ENCODE measurements around the gene KANK4.

KANK4 gene

DNA sequence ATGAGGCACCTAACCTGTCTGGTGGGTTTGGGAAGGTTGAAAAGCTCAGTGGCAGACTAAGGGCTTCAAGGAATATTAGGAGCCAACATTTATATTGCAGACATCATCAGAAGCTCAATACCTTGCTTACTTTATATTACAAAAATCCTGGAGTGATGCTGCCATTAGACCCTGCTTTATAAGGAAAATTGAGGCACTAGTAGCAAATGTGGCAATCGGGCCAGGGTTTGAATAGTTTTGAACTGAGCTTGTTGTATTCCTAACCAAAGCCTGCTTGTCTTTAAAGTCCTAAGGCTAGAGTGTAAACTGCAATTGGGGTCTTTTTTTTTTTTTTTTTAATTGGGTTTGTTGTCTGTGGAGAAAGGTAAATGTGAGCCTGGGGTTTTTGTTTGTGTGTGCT, 110.3 kb downstream of the KANK4 start:
- TF ChIP-seq PAX5 (IDR thresholded peaks at IDR 0.05; ENCODE audit: insufficient read depth, low read length, severe bottlenecking), result no peak
- TF ChIP-seq POU2F2 (IDR thresholded peaks at IDR 0.05; ENCODE audit: low read depth, low read length), result no peak
- TF ChIP-seq SPI1 (IDR thresholded peaks at IDR 0.05; ENCODE audit: low read depth, low read length), result no peak
- no peak for TF ChIP-seq POLR2A (IDR thresholded peaks at IDR 0.05; ENCODE audit: low read depth, low read length)
- TF ChIP-seq TAF1 (IDR thresholded peaks at IDR 0.05; ENCODE audit: low read depth, low read length), result no peak
- TF ChIP-seq POLR2AphosphoS5 (IDR thresholded peaks at IDR 0.05; ENCODE audit: low read depth, low read length), result no peak
- DNase-seq (ENCODE audit: insufficient read length, low spot score) (no peak), FAIRE-seq (no peak)

DNA sequence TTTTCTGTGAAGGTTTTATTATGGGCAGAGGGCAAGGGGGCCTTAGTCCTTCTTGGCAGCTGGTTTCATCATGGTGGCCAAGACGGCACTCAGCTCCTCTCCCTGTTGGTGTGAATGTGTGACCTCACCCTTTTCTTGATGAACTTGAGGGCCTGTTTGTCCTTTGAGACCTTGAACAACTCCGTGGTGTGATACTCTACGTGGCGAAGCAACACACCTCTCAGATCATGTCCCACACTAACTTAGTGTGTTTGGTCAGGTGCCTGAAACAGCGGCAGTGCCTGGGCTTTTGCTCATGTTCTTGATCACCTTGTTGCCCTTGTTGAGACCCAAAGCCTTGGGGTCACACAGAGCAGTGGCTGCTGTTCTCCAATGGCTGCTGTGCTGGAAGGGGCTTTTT, 111.1 kb downstream of the KANK4 start:
- DNase-seq (ENCODE audit: insufficient read length, low spot score) (no peak), FAIRE-seq (no peak)
- TF ChIP-seq POU2F2 (IDR thresholded peaks at IDR 0.05; ENCODE audit: low read depth, low read length) (no peak), POLR2AphosphoS5 (IDR thresholded peaks at IDR 0.05; ENCODE audit: low read depth, low read length) (no peak), PAX5 (IDR thresholded peaks at IDR 0.05; ENCODE audit: insufficient read depth, low read length, severe bottlenecking) (no peak), POLR2A (IDR thresholded peaks at IDR 0.05; ENCODE audit: low read depth, low read length) (no peak), TAF1 (IDR thresholded peaks at IDR 0.05; ENCODE audit: low read depth, low read length) (no peak), SPI1 (IDR thresholded peaks at IDR 0.05; ENCODE audit: low read depth, low read length) (no peak)

DNA sequence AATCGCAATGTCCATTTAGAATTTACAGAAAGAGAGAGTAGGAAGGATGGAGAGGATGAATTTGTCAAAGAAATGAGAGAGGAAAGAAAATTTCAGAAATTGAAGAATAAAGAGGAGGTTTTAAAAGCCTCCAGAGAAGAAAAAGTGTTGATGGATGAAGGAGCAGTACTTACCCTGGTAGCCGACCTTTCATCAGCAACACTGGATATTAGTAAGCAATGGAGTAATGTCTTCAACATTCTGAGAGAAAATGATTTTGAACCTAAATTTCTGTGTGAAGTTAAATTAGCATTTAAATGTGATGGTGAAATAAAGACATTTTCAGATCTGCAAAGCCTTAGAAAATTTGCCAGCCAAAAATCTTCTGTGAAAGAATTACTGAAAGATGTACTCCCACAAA, 112.0 kb downstream of the KANK4 start:
- DNase-seq (ENCODE audit: insufficient read length, low spot score), result no peak
- TF ChIP-seq POLR2AphosphoS5 (IDR thresholded peaks at IDR 0.05; ENCODE audit: low read depth, low read length), result no peak
- no peak for TF ChIP-seq POLR2A (IDR thresholded peaks at IDR 0.05; ENCODE audit: low read depth, low read length)
- TF ChIP-seq TAF1 (IDR thresholded peaks at IDR 0.05; ENCODE audit: low read depth, low read length), result no peak
- FAIRE-seq, result no peak

DNA sequence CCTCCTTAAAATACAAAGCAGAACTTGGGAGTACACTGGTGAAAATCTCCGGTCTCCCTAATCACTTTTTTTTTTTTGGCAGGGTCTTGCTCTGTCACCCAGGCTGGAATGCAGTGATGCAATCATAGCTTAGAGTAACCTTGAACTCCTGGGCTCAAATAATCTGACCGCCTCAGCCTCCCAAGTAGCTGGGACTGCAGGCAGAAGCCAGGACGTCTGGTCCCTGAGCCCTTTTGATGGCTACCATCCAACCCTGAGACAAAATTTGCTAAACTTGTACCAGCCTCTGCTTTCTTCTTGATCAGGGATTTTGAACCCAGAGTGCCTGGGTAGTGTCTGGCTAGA, 120.5 kb downstream of the KANK4 start:
- TF ChIP-seq SPI1 (IDR thresholded peaks at IDR 0.05; ENCODE audit: low read depth, low read length) (no peak), POU2F2 (IDR thresholded peaks at IDR 0.05; ENCODE audit: low read depth, low read length) (no peak), TAF1 (IDR thresholded peaks at IDR 0.05; ENCODE audit: low read depth, low read length) (no peak), POLR2A (IDR thresholded peaks at IDR 0.05; ENCODE audit: low read depth, low read length) (no peak), PAX5 (IDR thresholded peaks at IDR 0.05; ENCODE audit: insufficient read depth, low read length, severe bottlenecking) (no peak), POLR2AphosphoS5 (IDR thresholded peaks at IDR 0.05; ENCODE audit: low read depth, low read length) (no peak)
- no peak for DNase-seq (ENCODE audit: insufficient read length, low spot score)
- no peak for FAIRE-seq

DNA sequence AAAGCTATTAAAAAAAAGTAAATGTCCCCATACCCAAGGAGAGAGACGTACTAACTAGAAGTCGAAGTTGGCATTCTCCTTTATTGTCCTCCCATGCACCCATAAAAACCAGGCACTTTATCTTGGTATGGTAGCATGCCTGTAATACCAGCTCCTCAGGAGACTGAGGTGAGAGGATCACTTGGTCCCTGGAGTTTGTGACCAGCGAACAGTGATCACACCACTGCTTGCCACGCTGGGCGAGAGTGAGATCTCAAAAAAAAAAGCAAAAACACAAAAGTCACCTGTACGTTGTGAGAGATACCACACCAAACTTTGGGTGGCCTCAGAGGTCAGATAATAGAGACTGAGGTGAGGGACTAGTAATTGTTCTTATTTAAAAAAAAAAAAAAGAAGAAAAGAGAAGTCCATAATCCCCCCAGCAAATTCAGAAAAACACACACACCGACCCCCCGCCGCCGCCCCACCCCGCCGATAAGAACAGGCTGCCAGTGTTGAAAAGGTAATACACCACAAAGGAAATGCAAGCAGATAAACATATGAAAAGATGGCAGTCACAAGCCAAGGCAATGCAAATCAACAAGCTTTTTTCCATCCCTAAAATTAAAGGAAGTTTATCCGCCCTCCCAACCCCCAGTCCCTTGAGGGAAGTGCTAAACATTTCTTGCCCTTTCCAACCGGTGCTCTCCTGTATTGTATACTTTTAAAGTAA, 121.0 kb downstream of the KANK4 start:
- DNase-seq (ENCODE audit: insufficient read length, low spot score) (no peak), FAIRE-seq (no peak)
- TF ChIP-seq POLR2AphosphoS5 (IDR thresholded peaks at IDR 0.05; ENCODE audit: low read depth, low read length) (no peak), POLR2A (IDR thresholded peaks at IDR 0.05; ENCODE audit: low read depth, low read length) (no peak), POU2F2 (IDR thresholded peaks at IDR 0.05; ENCODE audit: low read depth, low read length) (no peak), SPI1 (IDR thresholded peaks at IDR 0.05; ENCODE audit: low read depth, low read length) (no peak), TAF1 (IDR thresholded peaks at IDR 0.05; ENCODE audit: low read depth, low read length) (no peak), PAX5 (IDR thresholded peaks at IDR 0.05; ENCODE audit: insufficient read depth, low read length, severe bottlenecking) (no peak)

DNA sequence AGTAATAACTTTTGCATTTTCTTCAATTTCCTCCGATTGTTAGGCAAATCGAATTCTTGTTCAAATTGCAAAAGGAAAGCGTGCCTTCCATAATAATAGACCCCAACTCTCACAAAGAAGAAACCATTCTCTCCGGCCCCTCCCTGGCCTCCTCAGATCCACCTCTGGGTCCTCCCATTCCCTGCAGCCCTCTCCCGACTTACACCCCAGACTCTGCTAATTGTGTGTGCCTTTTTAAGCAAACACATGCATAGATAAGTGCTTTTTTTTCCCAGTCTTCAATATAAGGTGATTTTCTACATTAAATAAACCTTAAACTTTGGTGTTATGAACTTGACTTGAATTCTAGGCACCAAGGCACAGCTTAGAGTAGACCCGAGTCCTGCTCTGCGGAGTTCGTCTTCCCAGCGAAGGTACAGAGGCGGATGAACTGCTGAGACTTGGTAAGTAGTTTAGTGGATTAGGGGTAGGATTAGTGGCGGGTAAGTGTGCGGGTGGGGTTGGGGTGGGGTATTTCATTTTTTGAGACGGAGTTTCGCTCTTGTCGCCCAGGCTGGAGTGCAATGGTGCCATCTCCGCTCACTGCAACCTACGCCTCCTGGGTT, 123.0 kb downstream of the KANK4 start:
- TF ChIP-seq POU2F2 (IDR thresholded peaks at IDR 0.05; ENCODE audit: low read depth, low read length) (no peak), SPI1 (IDR thresholded peaks at IDR 0.05; ENCODE audit: low read depth, low read length) (no peak), PAX5 (IDR thresholded peaks at IDR 0.05; ENCODE audit: insufficient read depth, low read length, severe bottlenecking) (no peak), POLR2A (IDR thresholded peaks at IDR 0.05; ENCODE audit: low read depth, low read length) (no peak), TAF1 (IDR thresholded peaks at IDR 0.05; ENCODE audit: low read depth, low read length) (no peak), POLR2AphosphoS5 (IDR thresholded peaks at IDR 0.05; ENCODE audit: low read depth, low read length) (no peak)
- FAIRE-seq, result no peak
- DNase-seq (ENCODE audit: insufficient read length, low spot score), result no peak

DNA sequence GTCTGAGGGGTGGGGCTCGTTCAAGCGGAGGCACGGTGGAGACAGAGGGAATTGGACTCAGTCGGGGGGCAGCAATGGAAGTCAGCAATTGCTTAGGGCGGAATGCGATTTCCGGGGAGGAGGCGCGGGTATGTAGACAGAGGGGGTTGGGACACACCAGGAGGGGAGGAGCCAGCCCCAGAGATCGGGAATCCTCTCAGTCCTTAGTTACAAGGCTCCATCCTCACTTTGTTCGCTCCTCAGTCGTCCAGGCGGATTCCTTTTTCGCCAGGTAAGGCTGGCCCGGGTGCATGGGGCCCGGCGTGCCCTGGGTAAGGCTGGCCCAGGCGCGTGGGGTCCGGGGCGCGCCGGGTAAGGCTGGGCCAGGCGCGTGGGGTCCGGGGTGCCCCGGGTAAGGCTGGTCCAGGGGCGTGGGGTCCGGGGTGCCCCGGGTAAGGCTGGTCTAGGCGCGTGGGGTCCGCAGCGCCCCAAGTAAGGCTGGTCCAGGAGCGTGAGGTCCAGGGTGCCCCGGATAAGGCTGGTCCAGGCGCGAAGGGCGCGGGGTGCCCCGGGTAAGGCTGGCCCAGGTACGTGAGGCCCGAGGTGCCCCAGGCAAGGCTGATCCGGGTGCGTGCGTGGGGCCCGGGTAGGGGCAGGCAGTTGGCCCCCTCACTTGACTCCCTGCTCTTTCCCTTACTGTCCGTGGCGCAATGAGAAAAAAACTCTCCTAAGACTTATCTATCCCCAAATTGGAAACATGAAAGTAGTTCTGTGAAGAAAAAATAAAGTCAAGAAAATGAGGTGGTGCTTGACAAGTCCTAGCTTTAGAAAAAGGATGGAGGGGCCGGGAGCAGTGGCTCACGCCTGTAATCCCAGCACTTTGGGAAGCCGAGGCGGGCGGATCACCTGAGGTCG, 124.3 kb downstream of the KANK4 start, which contains the start of gene L1TD1:
Gene L1TD1 (plus strand): TSS at position 199 of the 894 bp plus-strand sequence. CDS start 11,780 bp downstream, outside the sequence.
- no peak for TF ChIP-seq POLR2A (IDR thresholded peaks at IDR 0.05; ENCODE audit: low read depth, low read length)
- TF ChIP-seq PAX5 (IDR thresholded peaks at IDR 0.05; ENCODE audit: insufficient read depth, low read length, severe bottlenecking), result no peak
- no peak for TF ChIP-seq POLR2AphosphoS5 (IDR thresholded peaks at IDR 0.05; ENCODE audit: low read depth, low read length)
- TF ChIP-seq POU2F2 (IDR thresholded peaks at IDR 0.05; ENCODE audit: low read depth, low read length), result no peak
- no peak for TF ChIP-seq TAF1 (IDR thresholded peaks at IDR 0.05; ENCODE audit: low read depth, low read length)
- TF ChIP-seq SPI1 (IDR thresholded peaks at IDR 0.05; ENCODE audit: low read depth, low read length), result no peak
- FAIRE-seq, result no peak
- no peak for DNase-seq (ENCODE audit: insufficient read length, low spot score)

DNA sequence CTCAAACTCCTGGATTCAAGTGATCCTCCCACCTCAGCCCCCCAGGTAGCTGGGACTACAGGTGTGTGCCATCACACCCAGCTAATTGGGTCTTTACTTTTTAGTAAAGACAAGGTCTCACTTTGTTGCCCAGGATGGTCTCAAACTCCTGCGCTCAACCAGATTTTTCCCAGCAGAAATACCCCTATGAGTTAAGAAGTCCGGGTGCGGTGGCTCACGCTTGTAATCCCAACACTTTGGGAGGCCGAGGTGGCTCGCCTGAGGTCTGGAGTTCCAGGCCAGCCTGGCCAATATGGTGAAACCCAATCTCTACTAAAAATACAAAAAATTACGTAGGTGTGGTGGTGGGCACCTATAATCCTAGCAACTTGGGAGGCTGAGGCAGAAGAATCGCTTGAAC, 131.1 kb downstream of the KANK4 start:
- TF ChIP-seq POU2F2 (IDR thresholded peaks at IDR 0.05; ENCODE audit: low read depth, low read length) (no peak), SPI1 (IDR thresholded peaks at IDR 0.05; ENCODE audit: low read depth, low read length) (no peak), POLR2A (IDR thresholded peaks at IDR 0.05; ENCODE audit: low read depth, low read length) (no peak), TAF1 (IDR thresholded peaks at IDR 0.05; ENCODE audit: low read depth, low read length) (no peak), POLR2AphosphoS5 (IDR thresholded peaks at IDR 0.05; ENCODE audit: low read depth, low read length) (no peak), PAX5 (IDR thresholded peaks at IDR 0.05; ENCODE audit: insufficient read depth, low read length, severe bottlenecking) (no peak)
- no peak for FAIRE-seq
- DNase-seq (ENCODE audit: insufficient read length, low spot score), result no peak

DNA sequence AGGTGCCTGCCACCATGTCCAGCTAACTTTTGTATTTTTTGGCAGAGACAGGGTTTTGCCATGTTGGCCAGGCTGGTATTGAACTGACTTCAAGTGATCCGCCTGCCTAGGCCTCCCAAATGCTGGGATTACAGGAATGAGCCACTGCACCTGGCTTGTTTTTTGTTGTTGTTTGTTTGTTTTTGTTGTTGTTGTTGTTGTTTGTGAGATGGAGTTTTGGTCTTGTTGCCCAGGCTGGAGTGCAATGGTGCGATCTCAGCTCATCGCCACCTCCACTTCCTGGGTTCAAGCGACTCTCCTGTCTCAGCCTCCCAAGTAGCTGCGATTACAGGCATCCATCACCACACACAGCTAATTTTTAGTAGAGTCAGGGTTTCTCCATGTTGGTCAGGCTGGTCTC, 131.7 kb downstream of the KANK4 start:
- no peak for TF ChIP-seq PAX5 (IDR thresholded peaks at IDR 0.05; ENCODE audit: insufficient read depth, low read length, severe bottlenecking)
- TF ChIP-seq SPI1 (IDR thresholded peaks at IDR 0.05; ENCODE audit: low read depth, low read length), result no peak
- DNase-seq (ENCODE audit: insufficient read length, low spot score) (no peak), FAIRE-seq (no peak)

All from GM12891 (cell line).